SU-DHL-6 (cell line): ENCODE measurements around the gene SUDS3.

Source experiments
- H2AFZ ChIP-seq: fragments of 200-600 bp; sonication (generic); 2 replicates; pipeline ENCODE4 v1.6.1; 2014; ENCODE audit warnings: low read depth, mild to moderate bottlenecking, moderate library complexity, mixed read lengths, antibody characterized with exemption, low read length; ENCODE audit not compliant: severe bottlenecking
- H3F3A ChIP-seq: fragments of 200-600 bp; shearing (Covaris generic); 2 replicates; pipeline ENCODE4 v1.6.0; 2016; ENCODE audit warnings: antibody characterized with exemption, mild to moderate bottlenecking; ENCODE audit not compliant: insufficient read depth
- H3K27ac ChIP-seq: fragments of 200-600 bp; sonication (generic); 2 replicates; pipeline ENCODE4 v1.5.1; 2016; ENCODE audit warnings: low read depth, mild to moderate bottlenecking, low read length, moderate library complexity, mixed read lengths
- H3K27me3 ChIP-seq: fragments of 200-600 bp; sonication (generic), shearing (Covaris generic); 2 replicates; pipeline ENCODE4 v1.6.0; 2014; ENCODE audit warnings: mild to moderate bottlenecking, low read length
- H3K36me3 ChIP-seq: fragments of 200-600 bp; sonication (generic); 2 replicates; pipeline ENCODE4 v1.6.1; 2014; ENCODE audit warnings: mild to moderate bottlenecking, low read length, mixed read lengths
- H3K4me2 ChIP-seq: fragments of 300-600, 200-600 bp; shearing (Covaris generic), sonication (generic); 2 replicates; pipeline ENCODE4 v1.6.0; 2014; ENCODE audit warnings: low read length, low read depth, mild to moderate bottlenecking; ENCODE audit not compliant: poor library complexity, severe bottlenecking
- H3K4me3 ChIP-seq: fragments of 200-600 bp; sonication (generic); 2 replicates; pipeline ENCODE4 v1.5.1; 2014; ENCODE audit warnings: antibody characterized with exemption, low read length, mild to moderate bottlenecking, mixed read lengths; ENCODE audit not compliant: insufficient read depth, poor library complexity, severe bottlenecking
- H3K79me2 ChIP-seq: fragments of 200-600 bp; sonication (generic); 2 replicates; pipeline ENCODE4 v1.6.1; 2014; ENCODE audit warnings: mild to moderate bottlenecking, low read length, moderate library complexity; ENCODE audit not compliant: insufficient read depth
- H3K9ac ChIP-seq: fragments of 200-600 bp; sonication (generic); 2 replicates; pipeline ENCODE4 v1.7.0; 2014; ENCODE audit warnings: mild to moderate bottlenecking, low read length
- H3K9me2 ChIP-seq: fragments of 200-600 bp; sonication (generic); replicated peaks from 2 replicates; pipeline ENCODE4 v1.6.1; 2014; ENCODE audit warnings: low read length; ENCODE audit not compliant: insufficient read depth
- H3K9me3 ChIP-seq: fragments of 200-600 bp; sonication (generic); 2 replicates; pipeline ENCODE4 v1.6.1; 2014; ENCODE audit warnings: low read length, mixed read lengths; ENCODE audit not compliant: insufficient read depth
- H4K20me1 ChIP-seq: fragments of 200-600 bp; sonication (generic); 2 replicates; pipeline ENCODE4 v1.6.1; 2014; ENCODE audit warnings: low read depth, mild to moderate bottlenecking, antibody characterized with exemption, low read length, moderate library complexity, mixed read lengths
- CTCF ChIP-seq: fragments of 200-600 bp; sonication (generic); IDR thresholded peaks from one replicate; pipeline ENCODE4 v1.5.1; 2017; ENCODE audit warnings: antibody characterized with exemption, mild to moderate bottlenecking, low read length, moderate library complexity; ENCODE audit not compliant: insufficient read depth, poor library complexity, severe bottlenecking
- EZH2phosphoT487 ChIP-seq: fragments of 200-600 bp; sonication (generic), shearing (Covaris generic); conservative IDR thresholded peaks from 2 replicates; pipeline ENCODE4 v1.6.1; 2018; ENCODE audit warnings: mild to moderate bottlenecking, antibody characterized with exemption, low read length, moderate library complexity, mixed read lengths

Gene SUDS3

DNA sequence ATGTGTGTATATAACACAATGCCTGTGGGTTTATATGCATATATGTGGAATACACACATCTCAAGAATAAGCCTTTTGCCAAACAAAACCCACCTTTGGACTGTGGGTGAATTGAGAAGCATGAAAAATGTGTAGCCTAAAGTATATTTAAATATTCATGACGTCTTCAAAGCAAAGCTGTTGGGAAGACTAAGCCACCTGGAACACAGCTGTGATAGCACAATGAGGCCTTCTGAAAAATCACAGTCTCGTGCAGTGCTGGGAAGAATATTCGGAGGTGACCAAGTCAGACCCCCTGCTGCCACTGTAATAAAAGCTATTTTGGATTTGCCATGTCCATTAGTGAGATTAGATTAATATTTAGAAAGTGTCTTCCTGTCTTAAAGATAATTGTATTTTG, 51.5 kb downstream of the SUDS3 start:
- H3F3A ChIP-seq, result no peaks in the 10 kb centered on the region
- no peaks in the 10 kb centered on the region for H3K9me3 ChIP-seq
- no peak overlapping the region for H3K27ac ChIP-seq
- no peak overlapping the region for H3K4me2 ChIP-seq
- no peaks in the 10 kb centered on the region for H3K27me3 ChIP-seq
- TF ChIP-seq EZH2phosphoT487 (no peak), CTCF (no peak)
- no peak overlapping the region for H3K9ac ChIP-seq
- no peak overlapping the region for H3K4me3 ChIP-seq
- H3K9me2 ChIP-seq, result no peaks in the 10 kb centered on the region
- H4K20me1 ChIP-seq, result no peaks in the 10 kb centered on the region
- no peaks in the 10 kb centered on the region for H3K36me3 ChIP-seq
- H3K79me2 ChIP-seq, result no peaks in the 10 kb centered on the region
- H2AFZ ChIP-seq, result no peak overlapping the region

DNA sequence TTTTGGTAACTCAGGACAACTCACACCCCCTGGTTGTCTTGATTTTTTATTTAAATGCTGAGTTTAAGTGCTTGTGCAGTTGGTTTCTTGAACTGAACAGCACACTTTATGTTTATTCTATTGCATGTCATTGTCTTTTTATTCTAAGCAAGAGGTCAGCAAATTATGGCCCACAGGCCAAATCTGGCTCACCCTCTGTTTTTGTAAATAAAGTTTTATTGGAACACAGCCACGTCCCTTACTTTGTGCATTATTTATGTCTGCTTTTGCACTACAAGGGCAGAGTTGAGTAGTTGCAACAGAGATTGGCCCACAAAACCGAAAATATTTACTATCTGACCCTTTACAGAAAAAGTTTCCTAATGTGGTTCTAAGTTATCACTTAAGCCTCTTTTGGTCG, 52.3 kb downstream of the SUDS3 start:
- Histone ChIP-seq H4K20me1 (no peaks in the 10 kb centered on the region), H3K9me2 (no peaks in the 10 kb centered on the region), H3K27me3 (no peaks in the 10 kb centered on the region), H3K36me3 (no peaks in the 10 kb centered on the region), H3F3A (no peaks in the 10 kb centered on the region), H3K9me3 (no peaks in the 10 kb centered on the region), H2AFZ (no peak overlapping the region), H3K27ac (no peak overlapping the region), H3K4me2 (no peak overlapping the region), H3K4me3 (no peak overlapping the region), H3K9ac (no peak overlapping the region), H3K79me2 (no peaks in the 10 kb centered on the region)
- no peak for TF ChIP-seq EZH2phosphoT487
- no peak for TF ChIP-seq CTCF

GRCh38 chr12:118429688-118430383, 53.5 kb downstream of the SUDS3 start:
- no peaks in the 10 kb centered on the region for H3K9me3 ChIP-seq
- no peaks in the 10 kb centered on the region for H3K27me3 ChIP-seq
- H3K27ac ChIP-seq, result no peak overlapping the region
- no peaks in the 10 kb centered on the region for H3F3A ChIP-seq
- TF ChIP-seq CTCF (no peak), EZH2phosphoT487 (no peak)
- H4K20me1 ChIP-seq, result no peaks in the 10 kb centered on the region
- H3K9me2 ChIP-seq, result no peaks in the 10 kb centered on the region
- no peak overlapping the region for H3K4me2 ChIP-seq
- no peaks in the 10 kb centered on the region for H3K36me3 ChIP-seq
- no peaks in the 10 kb centered on the region for H3K79me2 ChIP-seq
- H3K9ac ChIP-seq, result no peak overlapping the region
- no peak overlapping the region for H3K4me3 ChIP-seq
- no peak overlapping the region for H2AFZ ChIP-seq
